Fibroblast of mammary gland (primary cell): ENCODE measurements around the gene SPTLC2.
"Not testable (repeated sequence)": the region's sequence is repeated elsewhere in the genome, so short reads cannot be mapped to it uniquely, and the experiment has no call there.

Source experiments
- DNase-seq: peaks from one replicate; pipeline ENCODE4 v3.0.0-alpha.2; 2010; ENCODE audit warnings: low read depth
- H3K4me3 ChIP-seq: 2 replicates; pipeline ENCODE4 v1.5.1; 2011; ENCODE audit warnings: low read depth, mild to moderate bottlenecking, low read length, moderate library complexity; ENCODE audit not compliant: control insufficient read depth
- CTCF ChIP-seq: conservative IDR thresholded peaks from 2 replicates; pipeline ENCODE4 v1.5.1; 2011; ENCODE audit warnings: low read depth, low read length, inconsistent platforms; ENCODE audit not compliant: control insufficient read depth, insufficient read depth

Gene SPTLC2

DNA sequence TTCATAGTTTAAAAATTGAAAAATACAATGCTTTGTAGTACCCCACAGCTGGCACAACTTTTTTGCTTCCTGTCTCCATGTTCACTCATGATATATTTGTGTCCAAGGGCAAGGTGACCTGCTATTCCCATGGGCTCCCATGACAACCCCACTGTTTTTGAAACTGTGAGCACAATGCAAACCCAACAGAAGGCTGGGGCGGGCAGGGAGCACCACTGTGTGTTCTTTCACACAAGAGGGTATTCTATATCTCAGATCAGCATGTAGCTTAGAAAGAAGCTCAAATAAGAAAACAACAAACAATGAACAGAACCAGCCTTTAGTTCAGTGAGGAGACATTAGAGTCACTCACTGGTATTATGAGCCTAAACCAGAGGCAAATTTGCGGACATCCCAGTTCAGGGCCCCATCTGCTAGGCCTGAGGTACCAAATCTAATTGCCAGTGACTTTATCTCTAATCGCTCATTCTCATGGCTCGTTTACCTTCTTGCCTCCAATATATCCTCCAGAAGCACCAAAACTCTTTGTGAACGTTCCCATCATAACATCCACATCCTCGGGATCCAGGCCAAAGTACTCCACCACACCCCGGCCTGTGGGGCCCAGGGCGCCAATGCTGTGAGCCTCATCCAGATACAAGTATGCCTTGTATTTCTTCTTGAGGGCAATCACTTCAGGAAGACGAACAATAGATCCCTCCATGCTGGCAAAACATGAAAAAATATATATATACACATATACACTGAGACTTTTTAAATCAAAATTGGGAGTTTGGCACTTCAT lies 61.4 kb downstream of the SPTLC2 start:
- no peak for TF ChIP-seq CTCF
- DNase-seq = no peak
- no peak overlapping the region for H3K4me3 ChIP-seq

- H3K4me3 ChIP-seq = no peak overlapping the region
- TF ChIP-seq CTCF = no peak
- no peak for DNase-seq
These were observed 62.2 kb downstream of the SPTLC2 start for GRCh38 chr14:77554207-77554606.

- no peak overlapping the region for H3K4me3 ChIP-seq
- no peak for DNase-seq
- TF ChIP-seq CTCF = no peak
These were observed 67.0 kb downstream of the SPTLC2 start for GRCh38 chr14:77549451-77549850.

GRCh38 chr14:77547512-77548180 lies 68.8 kb downstream of the SPTLC2 start:
- peak; percentile 18 for TF ChIP-seq CTCF
- DNase-seq = no peak
- no peak overlapping the region for H3K4me3 ChIP-seq

DNA sequence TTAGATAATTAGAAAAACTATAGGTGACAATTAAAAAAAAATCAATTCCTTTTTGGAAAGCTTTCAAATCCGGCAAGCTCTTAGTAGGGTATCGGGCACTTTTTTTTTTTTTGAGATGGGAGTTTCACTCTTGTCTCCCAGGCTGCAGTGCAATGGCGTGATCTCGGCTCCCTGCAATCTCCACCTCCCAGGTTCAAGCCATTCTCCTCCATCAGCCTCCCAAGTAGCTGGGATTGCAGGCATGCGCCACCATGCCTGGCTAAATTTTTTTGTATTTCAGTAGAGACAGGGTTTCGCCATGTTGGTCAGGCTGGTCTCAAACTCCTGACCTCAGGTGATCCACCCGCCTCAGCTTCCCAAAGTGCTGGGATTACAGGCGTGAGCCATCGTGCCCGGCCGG lies 71.3 kb downstream of the SPTLC2 start:
- not testable (repeated sequence) for H3K4me3 ChIP-seq, DNase-seq

DNA sequence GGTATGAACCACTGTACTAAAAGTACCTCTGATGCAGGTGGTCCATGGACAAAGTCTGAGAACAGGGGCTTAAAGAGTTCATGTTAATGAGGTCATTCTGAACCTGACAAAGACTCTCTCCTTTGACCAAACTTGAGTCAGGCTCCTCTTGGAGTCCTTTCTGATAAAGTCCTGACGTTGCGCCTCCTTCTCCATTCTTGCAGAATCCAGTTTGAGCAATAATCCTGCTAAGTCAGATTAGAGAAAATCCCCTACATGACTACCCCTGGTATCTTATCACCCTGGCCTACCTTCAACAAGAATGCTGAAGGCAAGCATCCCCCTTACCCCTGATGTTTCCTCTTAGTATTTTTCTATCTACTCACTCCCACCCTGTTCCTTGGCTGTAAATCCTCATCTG lies 71.9 kb downstream of the SPTLC2 start:
- no peak overlapping the region for H3K4me3 ChIP-seq
- no peak for TF ChIP-seq CTCF
- DNase-seq = no peak

DNA sequence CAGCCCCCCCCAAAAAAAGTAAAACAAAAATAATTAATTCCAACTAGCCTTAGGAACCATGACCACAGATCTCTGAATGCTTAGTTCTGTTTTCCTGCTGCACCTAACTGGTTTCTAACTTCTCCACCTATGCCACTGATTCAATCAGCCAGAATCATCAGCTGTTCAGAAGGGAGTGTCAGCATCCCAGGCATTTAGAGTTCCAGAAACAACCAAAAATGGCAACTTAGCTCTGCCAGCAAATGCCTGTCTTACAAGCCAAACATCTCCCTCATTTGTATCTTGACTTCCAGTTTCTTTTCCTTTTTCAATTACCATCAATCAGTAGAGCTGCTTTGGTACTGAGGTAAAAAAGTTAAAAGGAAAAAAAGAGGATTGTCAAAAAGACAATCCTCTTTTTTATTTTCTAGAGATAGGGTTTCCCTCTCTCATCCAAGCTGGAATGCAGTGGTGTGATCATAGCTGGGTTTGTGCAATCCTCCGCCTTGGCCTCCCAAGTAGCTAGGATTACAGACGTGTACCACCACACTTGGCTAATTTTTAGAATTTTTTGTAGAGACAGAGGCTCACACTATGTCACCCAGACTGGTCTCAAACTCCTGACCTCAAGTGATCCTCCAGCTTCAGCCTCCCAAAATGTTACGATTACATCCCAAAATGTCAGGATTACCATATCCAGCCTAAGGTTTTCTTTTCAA lies 72.7 kb downstream of the SPTLC2 start:
- TF ChIP-seq CTCF = no peak
- H3K4me3 ChIP-seq = no peak overlapping the region
- peak; percentile 21 for DNase-seq
